K562 (cell line): Measurements from ENCODE around the gene PRRC2A. TPM values are rescaled to one million over a fixed set of nuclear protein-coding genes. Genes with fewer than 3 reads are reported as not detected.

Experiments used
- ARNT ChIP-seq, 2 experiments: fragments of 450-650 bp; IDR thresholded peaks; 2 replicates each; pipeline ENCODE4 v1.6.1; 2016; ENCODE audit warnings: mild to moderate bottlenecking in 1 of 2
- ERF ChIP-seq: fragments of 450-650 bp; formaldehyde crosslinking; IDR thresholded peaks from 2 replicates; pipeline ENCODE4 v1.4.0; 2020; ENCODE audit warnings: mild to moderate bottlenecking, mixed read lengths
- HLTF ChIP-seq: fragments of 450-650 bp; IDR thresholded peaks from 2 replicates; pipeline ENCODE4 v1.6.1; 2016
- LEF1 ChIP-seq: fragments of 450-650 bp; IDR thresholded peaks from 2 replicates; pipeline ENCODE4 v1.6.1; 2016; ENCODE audit warnings: mild to moderate bottlenecking
- POLR3G ChIP-seq: IDR thresholded peaks from 2 replicates; pipeline ENCODE4 v1.6.1; 2011; ENCODE audit not compliant: insufficient read length, insufficient replicate concordance; ENCODE audit errors: extremely low read depth
- ZSCAN29 ChIP-seq: fragments of 450-650 bp; IDR thresholded peaks from 2 replicates; pipeline ENCODE4 v1.6.1; 2017
- polyA plus RNA-seq, 8 experiments: library from polyadenylated mRNA; depleted of rRNA in 4 of 8; stranded (reverse) in 5 of 8; unstranded in 3 of 8; fragments of >200 nt; fragmentation: Nextera tagmentation in 2 of 8; fragmentation: Illumina TruSeq in 1 of 8; extraction: Ambion mirVana in 2 of 8; extraction: Trizol in 1 of 8; gene quantifications; 2 replicates each; pipeline versions ENCODE4 v1.2.1 to v1.2.3, GENCODE V29; 2011 to 2014; ENCODE audit warnings: inconsistent platforms in 1 of 8, missing spikeins in 1 of 8
- total RNA-seq, 7 experiments: library from RNA; depleted of rRNA in 6 of 7; stranded (reverse); fragments of >200 nt in 6 of 7; fragmentation: Illumina TruSeq in 2 of 7; extraction: Trizol in 2 of 7; gene quantifications; 2 replicates each; pipeline versions ENCODE4 v1.2.1 to v1.2.3, GENCODE V29; 2011 to 2021; ENCODE audit warnings: low replicate concordance in 1 of 7
- TF ChIP-seq, protein P1 (sequence below), 2 experiments: fragments of 450-650 bp; IDR thresholded peaks; 2 replicates each; pipeline ENCODE4 v1.6.1; 2016; ENCODE audit warnings: mild to moderate bottlenecking in 2 of 2, borderline replicate concordance in 1 of 2, low read depth in 1 of 2, moderate library complexity in 1 of 2
- TF ChIP-seq, protein P2 (sequence below): fragments of 200-800 bp; sonication (Bioruptor generic); IDR thresholded peaks from 2 replicates; pipeline ENCODE4 v1.6.1; 2016; ENCODE audit warnings: missing genetic modification characterization, missing compliant biosample characterization
- TF ChIP-seq, protein P3 (sequence below): sonication (generic); formaldehyde crosslinking; IDR thresholded peaks from 2 replicates; pipeline ENCODE4 v1.8.0; 2022; ENCODE audit warnings: mild to moderate bottlenecking, missing genetic modification reagents
- TF ChIP-seq, protein P4 (sequence below): sonication (generic); formaldehyde crosslinking; IDR thresholded peaks from 2 replicates; pipeline ENCODE4 v1.8.0; 2023; ENCODE audit warnings: mild to moderate bottlenecking, missing genetic modification reagents

The PRRC2A gene
- total and polyA plus RNA-seq, 9 of the 15 experiments (the other 6 are each of a cell fraction or from before 2014, with no cell fraction given): 1.0 to 332 (median 63.0) TPM

DNA sequence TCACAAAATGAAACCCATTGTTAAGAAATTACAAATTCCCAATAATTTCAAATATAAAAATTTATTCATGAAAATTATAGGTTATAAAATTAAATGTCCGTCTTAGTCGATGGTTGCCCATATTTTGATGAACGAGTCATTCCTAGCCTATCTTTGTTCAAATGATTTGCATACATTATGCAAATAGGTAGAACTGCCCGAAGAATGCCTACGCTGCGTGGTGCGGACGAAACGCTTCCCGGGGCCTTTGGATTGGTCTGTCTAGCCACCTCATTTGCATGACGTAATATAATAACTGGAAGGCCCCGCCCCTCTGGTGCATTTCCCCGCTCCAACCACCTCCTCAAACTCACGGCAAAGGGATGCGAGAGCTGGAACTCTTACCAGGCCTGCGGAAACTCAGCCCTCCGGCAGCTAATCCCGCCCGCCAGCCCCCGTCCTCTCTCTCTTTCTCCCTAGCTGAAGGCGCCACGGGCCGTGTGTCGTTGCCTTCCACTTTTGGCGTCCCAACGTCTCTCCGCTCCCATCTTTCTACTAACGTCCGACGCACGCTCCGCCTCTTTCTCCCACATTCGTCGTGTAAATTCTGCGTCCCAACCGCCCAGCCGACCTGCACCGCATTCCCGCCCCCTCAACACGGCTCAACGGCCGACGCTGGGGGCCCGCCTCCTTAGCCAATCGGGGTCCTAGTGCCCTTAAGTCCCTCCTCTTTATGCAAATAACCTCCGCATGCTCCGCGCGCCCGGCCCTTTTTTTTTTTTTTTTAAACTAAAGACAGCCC is 520 bp upstream of the PRRC2A start (continued):
- TF ChIP-seq HLTF (peak; percentile 90; the same call in 1 of the 2 replicates), LEF1 (peak; percentile 40; the same call in 1 of the 2 replicates), ARNT (IDR thresholded peaks at IDR 0.05) (peak in 1 of 2 experiments; percentile 58; a peak in 1 of 4 replicates), ERF (CRISPR knock-in tag) (peak; percentile 96), POLR3G (no peak), ZSCAN29 (no peak)
- TF ChIP-seq, protein P1, sequence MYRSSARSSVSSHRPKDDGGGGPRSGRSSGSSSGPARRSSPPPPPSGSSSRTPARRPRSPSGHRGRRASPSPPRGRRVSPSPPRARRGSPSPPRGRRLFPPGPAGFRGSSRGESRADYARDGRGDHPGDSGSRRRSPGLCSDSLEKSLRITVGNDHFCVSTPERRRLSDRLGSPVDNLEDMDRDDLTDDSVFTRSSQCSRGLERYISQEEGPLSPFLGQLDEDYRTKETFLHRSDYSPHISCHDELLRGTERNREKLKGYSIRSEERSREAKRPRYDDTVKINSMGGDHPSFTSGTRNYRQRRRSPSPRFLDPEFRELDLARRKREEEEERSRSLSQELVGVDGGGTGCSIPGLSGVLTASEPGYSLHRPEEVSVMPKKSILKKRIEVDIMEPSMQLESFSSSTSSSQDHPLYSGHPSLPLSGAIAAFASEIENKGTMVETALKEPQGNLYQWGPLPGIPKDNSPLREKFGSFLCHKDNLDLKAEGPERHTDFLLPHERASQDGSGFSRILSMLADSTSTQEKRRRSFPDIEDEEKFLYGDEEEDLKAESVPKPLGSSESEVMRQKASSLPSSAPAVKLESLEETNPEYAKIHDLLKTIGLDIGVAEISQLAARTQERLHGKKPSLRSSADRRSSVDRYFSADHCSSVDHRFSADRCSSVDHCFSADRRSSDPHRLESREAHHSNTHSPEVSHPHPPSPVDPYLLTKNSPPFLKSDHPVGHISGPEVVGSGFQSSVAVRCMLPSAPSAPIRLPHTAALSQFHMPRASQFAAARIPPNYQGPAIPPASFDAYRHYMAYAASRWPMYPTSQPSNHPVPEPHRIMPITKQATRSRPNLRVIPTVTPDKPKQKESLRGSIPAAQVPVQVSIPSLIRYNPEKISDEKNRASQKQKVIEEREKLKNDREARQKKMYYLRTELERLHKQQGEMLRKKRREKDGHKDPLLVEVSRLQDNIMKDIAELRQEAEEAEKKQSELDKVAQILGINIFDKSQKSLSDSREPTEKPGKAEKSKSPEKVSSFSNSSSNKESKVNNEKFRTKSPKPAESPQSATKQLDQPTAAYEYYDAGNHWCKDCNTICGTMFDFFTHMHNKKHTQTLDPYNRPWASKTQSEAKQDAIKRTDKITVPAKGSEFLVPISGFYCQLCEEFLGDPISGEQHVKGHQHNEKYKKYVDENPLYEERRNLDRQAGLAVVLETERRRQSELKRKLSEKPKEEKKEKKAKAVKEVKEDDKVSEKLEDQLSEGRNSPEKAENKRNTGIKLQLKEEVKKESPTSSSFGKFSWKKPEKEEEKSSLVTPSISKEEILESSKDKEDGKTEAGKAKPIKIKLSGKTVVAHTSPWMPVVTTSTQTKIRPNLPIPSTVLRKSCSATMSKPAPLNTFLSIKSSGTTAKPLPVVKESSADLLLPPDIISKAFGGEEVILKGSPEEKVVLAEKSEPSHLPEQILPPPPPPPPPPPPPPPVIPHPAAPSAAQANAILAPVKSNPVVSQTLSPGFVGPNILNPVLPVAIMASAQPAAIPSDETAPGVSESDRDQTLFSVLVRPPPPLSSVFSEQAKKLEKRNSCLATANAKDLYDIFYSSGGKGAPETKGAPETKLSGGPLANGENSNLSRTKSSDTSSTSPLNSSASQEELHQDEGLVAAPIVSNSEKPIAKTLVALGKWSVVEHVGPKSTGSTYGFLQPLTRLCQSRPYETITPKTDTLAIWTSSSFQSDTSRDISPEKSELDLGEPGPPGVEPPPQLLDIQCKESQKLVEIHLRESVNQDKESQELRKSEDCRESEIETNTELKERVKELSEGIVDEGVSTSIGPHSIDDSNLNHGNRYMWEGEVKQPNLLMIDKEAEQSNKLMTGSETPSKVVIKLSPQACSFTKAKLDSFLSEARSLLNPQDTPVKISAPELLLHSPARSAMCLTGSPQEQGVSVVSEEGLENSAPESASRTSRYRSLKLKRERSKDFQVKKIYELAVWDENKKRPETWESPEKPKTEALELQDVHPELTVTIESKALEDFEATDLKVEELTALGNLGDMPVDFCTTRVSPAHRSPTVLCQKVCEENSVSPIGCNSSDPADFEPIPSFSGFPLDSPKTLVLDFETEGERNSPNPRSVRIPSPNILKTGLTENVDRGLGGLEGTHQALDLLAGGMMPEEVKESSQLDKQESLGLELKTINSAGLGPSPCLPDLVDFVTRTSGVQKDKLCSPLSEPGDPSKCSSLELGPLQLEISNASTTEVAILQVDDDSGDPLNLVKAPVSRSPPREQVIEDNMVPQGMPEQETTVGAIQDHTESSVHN (IDR thresholded peaks at IDR 0.05; ENCODE audit: borderline replicate concordance in 1 of 2, low read depth in 1 of 2): peak in 1 of 2 experiments; percentile 72; a peak in 2 of 4 replicates
- TF ChIP-seq, protein P2, sequence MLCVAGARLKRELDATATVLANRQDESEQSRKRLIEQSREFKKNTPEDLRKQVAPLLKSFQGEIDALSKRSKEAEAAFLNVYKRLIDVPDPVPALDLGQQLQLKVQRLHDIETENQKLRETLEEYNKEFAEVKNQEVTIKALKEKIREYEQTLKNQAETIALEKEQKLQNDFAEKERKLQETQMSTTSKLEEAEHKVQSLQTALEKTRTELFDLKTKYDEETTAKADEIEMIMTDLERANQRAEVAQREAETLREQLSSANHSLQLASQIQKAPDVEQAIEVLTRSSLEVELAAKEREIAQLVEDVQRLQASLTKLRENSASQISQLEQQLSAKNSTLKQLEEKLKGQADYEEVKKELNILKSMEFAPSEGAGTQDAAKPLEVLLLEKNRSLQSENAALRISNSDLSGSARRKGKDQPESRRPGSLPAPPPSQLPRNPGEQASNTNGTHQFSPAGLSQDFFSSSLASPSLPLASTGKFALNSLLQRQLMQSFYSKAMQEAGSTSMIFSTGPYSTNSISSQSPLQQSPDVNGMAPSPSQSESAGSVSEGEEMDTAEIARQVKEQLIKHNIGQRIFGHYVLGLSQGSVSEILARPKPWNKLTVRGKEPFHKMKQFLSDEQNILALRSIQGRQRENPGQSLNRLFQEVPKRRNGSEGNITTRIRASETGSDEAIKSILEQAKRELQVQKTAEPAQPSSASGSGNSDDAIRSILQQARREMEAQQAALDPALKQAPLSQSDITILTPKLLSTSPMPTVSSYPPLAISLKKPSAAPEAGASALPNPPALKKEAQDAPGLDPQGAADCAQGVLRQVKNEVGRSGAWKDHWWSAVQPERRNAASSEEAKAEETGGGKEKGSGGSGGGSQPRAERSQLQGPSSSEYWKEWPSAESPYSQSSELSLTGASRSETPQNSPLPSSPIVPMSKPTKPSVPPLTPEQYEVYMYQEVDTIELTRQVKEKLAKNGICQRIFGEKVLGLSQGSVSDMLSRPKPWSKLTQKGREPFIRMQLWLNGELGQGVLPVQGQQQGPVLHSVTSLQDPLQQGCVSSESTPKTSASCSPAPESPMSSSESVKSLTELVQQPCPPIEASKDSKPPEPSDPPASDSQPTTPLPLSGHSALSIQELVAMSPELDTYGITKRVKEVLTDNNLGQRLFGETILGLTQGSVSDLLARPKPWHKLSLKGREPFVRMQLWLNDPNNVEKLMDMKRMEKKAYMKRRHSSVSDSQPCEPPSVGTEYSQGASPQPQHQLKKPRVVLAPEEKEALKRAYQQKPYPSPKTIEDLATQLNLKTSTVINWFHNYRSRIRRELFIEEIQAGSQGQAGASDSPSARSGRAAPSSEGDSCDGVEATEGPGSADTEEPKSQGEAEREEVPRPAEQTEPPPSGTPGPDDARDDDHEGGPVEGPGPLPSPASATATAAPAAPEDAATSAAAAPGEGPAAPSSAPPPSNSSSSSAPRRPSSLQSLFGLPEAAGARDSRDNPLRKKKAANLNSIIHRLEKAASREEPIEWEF (CRISPR knock-in tag): no peak
- TF ChIP-seq, protein P3, sequence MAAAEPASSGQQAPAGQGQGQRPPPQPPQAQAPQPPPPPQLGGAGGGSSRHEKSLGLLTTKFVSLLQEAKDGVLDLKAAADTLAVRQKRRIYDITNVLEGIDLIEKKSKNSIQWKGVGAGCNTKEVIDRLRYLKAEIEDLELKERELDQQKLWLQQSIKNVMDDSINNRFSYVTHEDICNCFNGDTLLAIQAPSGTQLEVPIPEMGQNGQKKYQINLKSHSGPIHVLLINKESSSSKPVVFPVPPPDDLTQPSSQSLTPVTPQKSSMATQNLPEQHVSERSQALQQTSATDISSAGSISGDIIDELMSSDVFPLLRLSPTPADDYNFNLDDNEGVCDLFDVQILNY (CRISPR knock-in tag): 0 out of 2 replicates have a peak, but pooled peaks have one; percentile 86
- TF ChIP-seq, protein P4, sequence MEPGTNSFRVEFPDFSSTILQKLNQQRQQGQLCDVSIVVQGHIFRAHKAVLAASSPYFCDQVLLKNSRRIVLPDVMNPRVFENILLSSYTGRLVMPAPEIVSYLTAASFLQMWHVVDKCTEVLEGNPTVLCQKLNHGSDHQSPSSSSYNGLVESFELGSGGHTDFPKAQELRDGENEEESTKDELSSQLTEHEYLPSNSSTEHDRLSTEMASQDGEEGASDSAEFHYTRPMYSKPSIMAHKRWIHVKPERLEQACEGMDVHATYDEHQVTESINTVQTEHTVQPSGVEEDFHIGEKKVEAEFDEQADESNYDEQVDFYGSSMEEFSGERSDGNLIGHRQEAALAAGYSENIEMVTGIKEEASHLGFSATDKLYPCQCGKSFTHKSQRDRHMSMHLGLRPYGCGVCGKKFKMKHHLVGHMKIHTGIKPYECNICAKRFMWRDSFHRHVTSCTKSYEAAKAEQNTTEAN (CRISPR knock-in tag): no peak
